WTC11 (cell line): ENCODE results near the gene NFU1. TPM values are rescaled to one million over a fixed set of nuclear protein-coding genes. Genes with fewer than 3 reads are reported as not detected.
A peak's percentile ranks its signal among the peaks of the same experiment; 100 is the strongest.

Source experiments
- ARID4B ChIP-seq: sonication (generic); formaldehyde crosslinking; IDR thresholded peaks from 2 replicates; pipeline ENCODE4 v1.8.0; 2023; ENCODE audit warnings: missing genetic modification reagents, mild to moderate bottlenecking, borderline replicate concordance
- ATF6 ChIP-seq: sonication (generic); formaldehyde crosslinking; IDR thresholded peaks from 2 replicates; pipeline ENCODE4 v1.8.1; 2023; ENCODE audit warnings: mild to moderate bottlenecking, missing genetic modification reagents
- ERG ChIP-seq: fragments of 250-450 bp; sonication (Bioruptor Pico); IDR thresholded peaks from 2 replicates; pipeline ENCODE4 v1.8.0; 2021; ENCODE audit warnings: mild to moderate bottlenecking
- FOXP1 ChIP-seq: sonication (generic); formaldehyde crosslinking; IDR thresholded peaks from 2 replicates; pipeline ENCODE4 v1.8.0; 2022; ENCODE audit warnings: missing genetic modification reagents, mild to moderate bottlenecking, moderate library complexity, borderline replicate concordance
- IRF2 ChIP-seq: sonication (generic); formaldehyde crosslinking; IDR thresholded peaks from 2 replicates; pipeline ENCODE4 v1.8.0; 2022; ENCODE audit warnings: low read depth, missing genetic modification reagents, borderline replicate concordance
- MYBL2 ChIP-seq: sonication (generic); formaldehyde crosslinking; IDR thresholded peaks from 2 replicates; pipeline ENCODE4 v1.8.1; 2023; ENCODE audit warnings: mild to moderate bottlenecking, moderate library complexity, missing genetic modification reagents
- NFE2L1 ChIP-seq: sonication (generic); formaldehyde crosslinking; IDR thresholded peaks from 2 replicates; pipeline ENCODE4 v1.8.1; 2023; ENCODE audit warnings: missing genetic modification reagents
- NR2C2 ChIP-seq: sonication (generic); formaldehyde crosslinking; IDR thresholded peaks from 2 replicates; pipeline ENCODE4 v1.8.0; 2022; ENCODE audit warnings: mild to moderate bottlenecking, missing genetic modification reagents
- STAT6 ChIP-seq: sonication (generic); formaldehyde crosslinking; conservative IDR thresholded peaks from 2 replicates; pipeline ENCODE4 v1.8.1; 2023; ENCODE audit warnings: mild to moderate bottlenecking, low read depth, missing genetic modification reagents, moderate library complexity
- ZBTB43 ChIP-seq: sonication (generic); formaldehyde crosslinking; IDR thresholded peaks from 2 replicates; pipeline ENCODE4 v1.8.1; 2023; ENCODE audit warnings: mild to moderate bottlenecking, missing genetic modification reagents
- ZMAT4 ChIP-seq: fragments of 250-450 bp; sonication (Bioruptor Pico); IDR thresholded peaks from 2 replicates; pipeline ENCODE4 v1.9.0; 2021; ENCODE audit warnings: mild to moderate bottlenecking
- ZNF281 ChIP-seq: sonication (generic); formaldehyde crosslinking; IDR thresholded peaks from 2 replicates; pipeline ENCODE4 v1.8.0; 2023; ENCODE audit warnings: mild to moderate bottlenecking, missing genetic modification reagents
- ZNF317 ChIP-seq: sonication (generic); formaldehyde crosslinking; IDR thresholded peaks from 2 replicates; pipeline ENCODE4 v1.8.1; 2023; ENCODE audit warnings: low read depth, mild to moderate bottlenecking, moderate library complexity, missing genetic modification reagents, borderline replicate concordance
- ZNF396 ChIP-seq: fragments of 250-450 bp; sonication (Bioruptor Pico); IDR thresholded peaks from 2 replicates; pipeline ENCODE4 v1.8.0; 2021; ENCODE audit warnings: mild to moderate bottlenecking, moderate library complexity, borderline replicate concordance
- ZNF512 ChIP-seq: sonication (generic); formaldehyde crosslinking; IDR thresholded peaks from 2 replicates; pipeline ENCODE4 v1.8.1; 2022; ENCODE audit warnings: missing genetic modification reagents, borderline replicate concordance
- total RNA-seq: library from RNA; stranded (reverse); gene quantifications from 3 replicates; pipeline ENCODE4 v1.2.3, GENCODE V29; 2021

Gene NFU1
- total RNA-seq, 1 experiment from 2014 or later = 39.3 TPM

- TF ChIP-seq STAT6 (CRISPR knock-in tag) = no peak
- TF ChIP-seq IRF2 (CRISPR knock-in tag) = no peak
- TF ChIP-seq NR2C2 (CRISPR knock-in tag) = no peak
- TF ChIP-seq ZNF396 (CRISPR knock-in tag) = no peak
- TF ChIP-seq FOXP1 (CRISPR knock-in tag) = peak; percentile 88
- peak; percentile 21; the same call in 1 of the 2 replicates for TF ChIP-seq ZNF281 (CRISPR knock-in tag)
- peak; percentile 17; the same call in 1 of the 2 replicates for TF ChIP-seq ZNF317 (CRISPR knock-in tag)
- peak; percentile 80; the same call in 1 of the 2 replicates for TF ChIP-seq ARID4B (CRISPR knock-in tag)
- peak; percentile 82; the same call in 1 of the 2 replicates for TF ChIP-seq ZBTB43 (CRISPR knock-in tag)
- TF ChIP-seq ZMAT4 (CRISPR knock-in tag) = no peak
- no peak for TF ChIP-seq ATF6 (CRISPR knock-in tag)
- peak; percentile 85; the same call in 1 of the 2 replicates for TF ChIP-seq MYBL2
- no peak for TF ChIP-seq ERG (CRISPR knock-in tag)
- TF ChIP-seq ZNF512 (CRISPR knock-in tag) = no peak
- TF ChIP-seq NFE2L1 (CRISPR knock-in tag) = peak; percentile 83
Measured at GRCh38 chr2:69386789-69387734, 50.2 kb downstream of the NFU1 start, which contains the start of gene GFPT1 (continued).
